ENCODE results near the gene RNMT.
"Not testable (repeated sequence)": the region's sequence is repeated elsewhere in the genome, so short reads cannot be mapped to it uniquely, and the experiment has no call there.

RNMT gene

DNA sequence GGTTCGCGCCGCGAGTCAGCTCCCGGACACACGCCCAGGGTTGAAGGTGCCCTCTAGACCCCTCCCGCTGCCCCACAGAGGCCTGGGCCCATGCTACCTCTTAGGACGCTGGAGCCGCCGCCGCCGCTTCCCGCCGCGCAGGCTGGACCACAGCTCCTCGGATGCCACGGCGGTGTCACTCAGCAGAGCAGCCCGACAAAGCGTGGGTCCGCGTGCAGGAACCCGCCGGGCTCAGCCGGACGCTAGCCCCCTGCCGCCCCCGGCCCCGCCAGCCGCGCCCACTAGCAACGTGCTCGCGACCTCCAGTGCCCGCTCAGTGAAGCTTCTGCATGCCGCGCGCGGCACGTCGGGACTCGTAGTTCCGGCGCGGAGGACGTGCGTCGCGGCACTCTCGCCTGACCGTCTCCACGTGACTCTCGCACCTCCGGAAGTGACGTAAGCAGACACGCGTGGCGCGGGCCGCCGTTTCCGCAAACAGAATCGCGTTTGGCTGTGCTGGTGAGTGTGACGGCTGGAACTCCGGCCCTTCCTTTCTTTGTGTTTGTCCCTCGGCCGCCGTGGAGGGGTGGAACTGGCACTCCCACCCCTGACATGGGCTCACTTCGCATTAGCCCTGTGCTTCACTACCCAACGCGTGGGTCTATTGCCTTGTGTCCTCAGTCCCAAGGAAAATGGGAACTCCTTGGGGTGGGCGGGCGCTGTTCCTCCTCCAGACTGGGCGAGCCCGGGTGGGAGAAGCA lies at the start of gene RNMT, which contains the start of gene FAM210A:
RNMT (plus strand) TSS at position 442 of the 740 bp plus-strand sequence. CDS start 4,845 bp downstream, outside the sequence.
FAM210A (minus strand) TSS at position 327 of the 740 bp plus-strand sequence. CDS start 44,481 bp downstream, outside the sequence.
- TF ChIP-seq, protein P1, sequence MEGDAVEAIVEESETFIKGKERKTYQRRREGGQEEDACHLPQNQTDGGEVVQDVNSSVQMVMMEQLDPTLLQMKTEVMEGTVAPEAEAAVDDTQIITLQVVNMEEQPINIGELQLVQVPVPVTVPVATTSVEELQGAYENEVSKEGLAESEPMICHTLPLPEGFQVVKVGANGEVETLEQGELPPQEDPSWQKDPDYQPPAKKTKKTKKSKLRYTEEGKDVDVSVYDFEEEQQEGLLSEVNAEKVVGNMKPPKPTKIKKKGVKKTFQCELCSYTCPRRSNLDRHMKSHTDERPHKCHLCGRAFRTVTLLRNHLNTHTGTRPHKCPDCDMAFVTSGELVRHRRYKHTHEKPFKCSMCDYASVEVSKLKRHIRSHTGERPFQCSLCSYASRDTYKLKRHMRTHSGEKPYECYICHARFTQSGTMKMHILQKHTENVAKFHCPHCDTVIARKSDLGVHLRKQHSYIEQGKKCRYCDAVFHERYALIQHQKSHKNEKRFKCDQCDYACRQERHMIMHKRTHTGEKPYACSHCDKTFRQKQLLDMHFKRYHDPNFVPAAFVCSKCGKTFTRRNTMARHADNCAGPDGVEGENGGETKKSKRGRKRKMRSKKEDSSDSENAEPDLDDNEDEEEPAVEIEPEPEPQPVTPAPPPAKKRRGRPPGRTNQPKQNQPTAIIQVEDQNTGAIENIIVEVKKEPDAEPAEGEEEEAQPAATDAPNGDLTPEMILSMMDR (IDR thresholded peaks at IDR 0.05; ENCODE audit: insufficient read depth, low read length, poor library complexity, severe bottlenecking) = no peak
- Histone ChIP-seq H3K4me3 (replicated peaks; ENCODE audit: low read depth, low read length) (peak within 1 kb of the TSS; percentile 99), H3K27me3 (replicated peaks; ENCODE audit: control insufficient read depth, insufficient read depth, low read length) (no peaks in the 10 kb centered on the region), H3K36me3 (ENCODE audit: control insufficient read depth, insufficient read depth, low read length) (no peaks in the 10 kb centered on the region; the same call in 1 of the 2 replicates)
- DNase-seq (ENCODE audit: extremely low read depth, insufficient read length) = peak; percentile 96

DNA sequence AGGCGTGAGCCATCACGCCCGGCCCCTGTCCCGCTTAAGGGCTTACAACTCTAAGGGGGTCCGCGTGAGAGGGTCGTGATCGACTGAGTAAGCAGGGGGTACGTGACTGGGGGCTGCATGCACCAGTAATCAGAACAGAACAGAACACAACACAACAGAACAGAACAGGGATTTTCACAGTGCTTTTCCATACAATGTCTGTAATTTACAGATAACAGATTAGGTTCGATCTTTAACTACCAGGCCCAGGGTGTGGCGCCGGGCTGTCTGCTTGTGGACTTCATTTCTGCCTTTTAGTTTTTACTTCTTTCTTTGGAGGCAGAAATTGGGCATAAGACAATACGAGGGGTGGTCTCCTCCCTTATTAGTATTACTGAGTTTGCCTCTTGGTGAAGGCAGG lies 49.1 kb upstream of the RNMT start:
- not testable (repeated sequence) for DNase-seq (ENCODE audit: extremely low read depth, insufficient read length); H3K36me3 ChIP-seq (ENCODE audit: control insufficient read depth, insufficient read depth, low read length); H3K4me3 ChIP-seq (replicated peaks; ENCODE audit: low read depth, low read length); H3K27me3 ChIP-seq (replicated peaks; ENCODE audit: control insufficient read depth, insufficient read depth, low read length)

DNA sequence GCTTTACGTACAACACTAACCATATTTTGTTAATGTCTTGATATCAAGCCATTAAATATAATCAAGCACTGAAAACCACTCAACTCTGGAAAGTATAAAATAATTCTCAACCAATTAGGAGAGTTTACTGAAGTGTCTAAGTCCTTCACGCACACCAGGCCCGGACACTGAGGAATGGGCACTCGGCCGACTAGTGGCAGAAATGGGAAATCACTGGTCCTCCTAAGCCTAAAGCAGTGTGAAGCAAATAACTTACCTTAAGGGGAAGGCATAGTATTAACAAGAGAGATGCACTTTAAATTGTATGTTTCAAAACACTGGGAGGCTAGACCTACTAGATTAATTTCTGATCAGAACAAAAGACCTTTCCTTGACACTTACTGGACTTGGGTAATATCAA lies 45.9 kb upstream of the RNMT start:
- Histone ChIP-seq H3K4me3 (replicated peaks; ENCODE audit: low read depth, low read length) (no peak overlapping the region), H3K27me3 (replicated peaks; ENCODE audit: control insufficient read depth, insufficient read depth, low read length) (no peaks in the 10 kb centered on the region), H3K36me3 (ENCODE audit: control insufficient read depth, insufficient read depth, low read length) (no peaks in the 10 kb centered on the region)
- TF ChIP-seq, protein P1 (IDR thresholded peaks at IDR 0.05; ENCODE audit: insufficient read depth, low read length, poor library complexity, severe bottlenecking) = peak; percentile 41
- no peak for DNase-seq (ENCODE audit: extremely low read depth, insufficient read length)

DNA sequence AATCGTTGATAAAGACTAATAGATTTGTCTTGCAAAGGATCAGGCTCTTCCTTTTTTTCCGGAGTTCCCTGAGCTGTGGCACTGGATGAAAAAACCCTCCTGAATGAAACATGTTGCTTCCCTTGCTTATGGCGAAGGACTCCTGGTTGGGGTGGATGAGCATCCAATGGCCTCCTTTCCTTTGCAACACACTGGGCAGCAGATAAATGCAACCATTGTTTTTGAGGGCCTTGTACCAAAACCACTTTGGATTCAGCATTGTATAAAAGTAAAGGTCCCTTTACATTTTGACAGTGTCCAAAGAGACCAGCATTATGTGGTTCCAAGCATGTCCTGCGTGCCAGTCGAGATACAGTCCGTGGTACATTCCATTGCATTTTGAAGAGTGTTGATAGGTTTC lies 44.8 kb upstream of the RNMT start:
- Histone ChIP-seq H3K4me3 (replicated peaks; ENCODE audit: low read depth, low read length) (no peak overlapping the region), H3K36me3 (ENCODE audit: control insufficient read depth, insufficient read depth, low read length) (no peaks in the 10 kb centered on the region), H3K27me3 (replicated peaks; ENCODE audit: control insufficient read depth, insufficient read depth, low read length) (no peaks in the 10 kb centered on the region)
- no peak for DNase-seq (ENCODE audit: extremely low read depth, insufficient read length)
- TF ChIP-seq, protein P1 (IDR thresholded peaks at IDR 0.05; ENCODE audit: insufficient read depth, low read length, poor library complexity, severe bottlenecking) = no peak

DNA sequence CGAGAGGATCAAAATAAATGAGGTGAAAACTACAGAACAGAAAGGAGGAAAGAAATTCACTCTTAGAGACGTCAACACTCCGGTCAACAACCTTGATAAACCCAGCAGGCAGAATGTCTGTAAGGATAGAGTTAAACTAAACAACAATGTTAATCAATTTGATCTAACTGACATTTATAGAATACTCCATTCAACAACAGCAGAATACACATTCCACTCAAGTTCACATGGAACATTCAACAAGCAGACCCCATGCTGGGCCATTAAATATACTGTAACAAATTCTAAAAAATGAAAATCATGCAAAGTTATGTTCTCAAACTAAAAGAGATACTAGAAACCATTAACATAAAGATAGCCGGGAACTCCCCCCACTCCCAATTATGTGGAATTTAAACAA lies 41.9 kb upstream of the RNMT start:
- no peaks in the 10 kb centered on the region for H3K27me3 ChIP-seq (replicated peaks; ENCODE audit: control insufficient read depth, insufficient read depth, low read length)
- H3K4me3 ChIP-seq (replicated peaks; ENCODE audit: low read depth, low read length) = no peak overlapping the region
- H3K36me3 ChIP-seq (ENCODE audit: control insufficient read depth, insufficient read depth, low read length) = no peaks in the 10 kb centered on the region; the same call in 1 of the 2 replicates
- DNase-seq (ENCODE audit: extremely low read depth, insufficient read length) = no peak
- TF ChIP-seq, protein P1 (IDR thresholded peaks at IDR 0.05; ENCODE audit: insufficient read depth, low read length, poor library complexity, severe bottlenecking) = no peak

DNA sequence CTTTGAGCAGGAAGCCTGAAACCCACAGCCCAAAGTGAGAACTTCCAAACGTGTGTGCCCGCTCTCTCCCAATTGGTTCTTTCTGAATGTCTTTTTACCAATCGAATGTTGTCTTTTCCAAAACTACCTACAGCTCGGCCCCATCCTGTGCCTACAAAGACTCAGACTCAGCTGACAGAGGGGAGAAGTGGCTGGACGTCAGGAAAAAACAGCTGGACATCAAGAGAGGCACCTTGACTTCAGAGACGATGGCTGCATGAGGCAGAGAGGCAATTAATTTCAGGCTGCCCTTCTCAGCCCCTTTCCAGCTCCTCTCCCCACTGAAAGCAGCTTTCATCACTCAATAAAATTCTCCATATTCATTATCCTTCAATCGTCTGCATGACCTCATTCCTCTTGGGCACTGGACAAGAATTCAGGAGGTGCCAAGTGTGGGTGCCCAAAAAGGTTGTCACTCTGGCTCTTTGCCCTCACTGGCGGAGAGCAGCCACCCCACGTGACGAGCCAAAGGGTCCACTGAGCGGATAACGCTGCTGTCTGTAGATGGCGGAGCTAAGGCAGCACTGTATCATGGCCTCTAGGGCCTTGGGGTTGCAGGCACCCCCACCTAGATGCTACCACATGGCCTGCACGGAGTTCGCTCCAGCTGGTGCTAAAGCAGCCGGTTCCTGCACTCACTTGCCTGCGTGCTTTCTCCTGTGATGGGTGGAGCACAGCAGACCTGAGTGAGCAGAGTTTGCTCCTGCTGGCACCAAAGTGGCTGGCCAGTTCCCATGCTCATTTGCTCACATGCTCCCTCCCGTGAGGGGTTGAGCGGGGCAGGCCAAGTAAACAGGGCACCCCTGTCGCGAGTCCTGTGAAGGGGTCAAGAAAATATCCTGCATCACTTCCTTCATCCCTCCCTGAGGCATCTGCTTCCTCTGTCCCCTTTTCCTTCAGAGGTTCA lies 38.0 kb upstream of the RNMT start:
- no peak for DNase-seq (ENCODE audit: extremely low read depth, insufficient read length)
- Histone ChIP-seq H3K36me3 (ENCODE audit: control insufficient read depth, insufficient read depth, low read length) (no peaks in the 10 kb centered on the region; the same call in 1 of the 2 replicates), H3K4me3 (replicated peaks; ENCODE audit: low read depth, low read length) (no peak overlapping the region), H3K27me3 (replicated peaks; ENCODE audit: control insufficient read depth, insufficient read depth, low read length) (no peaks in the 10 kb centered on the region)
- TF ChIP-seq, protein P1 (IDR thresholded peaks at IDR 0.05; ENCODE audit: insufficient read depth, low read length, poor library complexity, severe bottlenecking) = no peak

DNA sequence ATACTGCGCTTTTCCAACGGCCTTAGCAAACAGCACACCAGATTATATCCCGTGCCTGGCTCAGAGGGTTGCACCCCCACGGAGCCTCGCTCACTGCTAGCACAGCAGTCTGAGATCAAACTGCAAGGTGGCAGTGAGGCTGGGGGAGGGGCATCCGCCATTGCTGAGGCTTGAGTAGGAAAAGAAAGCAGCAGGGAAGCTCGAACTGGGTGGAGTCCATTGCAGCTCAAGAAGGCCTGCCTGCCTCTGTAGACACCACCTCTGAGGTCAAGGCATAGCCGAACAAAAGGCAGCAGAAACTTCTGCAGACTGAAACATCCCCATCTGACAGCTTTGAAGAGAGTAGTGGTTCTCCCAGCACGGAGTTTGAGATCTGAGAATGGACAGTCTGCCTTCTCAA lies 36.4 kb upstream of the RNMT start:
- H3K27me3 ChIP-seq (replicated peaks; ENCODE audit: control insufficient read depth, insufficient read depth, low read length); H3K36me3 ChIP-seq (ENCODE audit: control insufficient read depth, insufficient read depth, low read length); DNase-seq (ENCODE audit: extremely low read depth, insufficient read length); H3K4me3 ChIP-seq (replicated peaks; ENCODE audit: low read depth, low read length): not testable (repeated sequence)

DNA sequence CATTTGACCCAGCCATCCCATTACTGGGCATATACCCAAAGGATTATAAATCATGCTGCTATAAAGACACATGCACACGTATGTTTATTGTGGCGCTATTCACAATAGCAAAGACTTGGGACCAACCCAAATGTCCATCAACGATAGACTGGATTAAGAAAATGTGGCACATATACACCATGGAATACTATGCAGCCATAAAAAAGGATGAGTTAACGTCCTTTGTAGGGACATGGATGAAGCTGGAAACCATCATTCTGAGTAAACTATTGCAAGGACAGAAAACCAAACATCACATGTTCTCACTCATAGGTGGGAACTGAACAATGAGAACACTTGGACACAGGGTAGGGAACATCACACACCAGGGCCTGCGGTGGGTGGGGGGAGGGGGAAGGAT lies 31.1 kb upstream of the RNMT start:
- H3K36me3 ChIP-seq (ENCODE audit: control insufficient read depth, insufficient read depth, low read length); H3K4me3 ChIP-seq (replicated peaks; ENCODE audit: low read depth, low read length); DNase-seq (ENCODE audit: extremely low read depth, insufficient read length); H3K27me3 ChIP-seq (replicated peaks; ENCODE audit: control insufficient read depth, insufficient read depth, low read length): not testable (repeated sequence)
